Spleen (tissue), 11 donors: Measurements from ENCODE around the gene EYS. TPM values are rescaled to one million over a fixed set of nuclear protein-coding genes. Genes with fewer than 3 reads are reported as not detected.
"Not testable (repeated sequence)": the region's sequence is repeated elsewhere in the genome, so short reads cannot be mapped to it uniquely, and the experiment has no call there.

ENCODE experiments used
- DNase-seq: peaks from one replicate; pipeline ENCODE4 v3.0.0-alpha.2; 2020
- H3K27ac ChIP-seq, 8 donors: fragments of 200-600 bp; sonication (generic) in 7 of 8; 1 replicate in 4 of 8; 2 replicates in 4 of 8; pipeline versions ENCODE4 v1.5.0 to v1.8.0; 2016 to 2021; ENCODE audit warnings: inconsistent platforms in 4 of 8, mild to moderate bottlenecking in 4 of 8, moderate library complexity in 1 of 8
- H3K27me3 ChIP-seq, 7 donors: fragments of 200-600 bp; sonication (generic) in 6 of 7; replicated peaks in 1 of 7; 1 replicate in 4 of 7; 2 replicates in 3 of 7; pipeline versions ENCODE4 v1.5.0 to v1.8.0; 2016 to 2021; ENCODE audit warnings: inconsistent platforms in 3 of 7, mild to moderate bottlenecking in 1 of 7
- H3K36me3 ChIP-seq, 6 donors: fragments of 200-600 bp; sonication (generic) in 5 of 6; 1 replicate in 4 of 6; 2 replicates in 2 of 6; pipeline versions ENCODE4 v1.5.0 to v1.8.0; 2016 to 2021; ENCODE audit warnings: inconsistent platforms in 2 of 6
- H3K4me1 ChIP-seq, 6 donors: fragments of 200-600 bp; sonication (generic) in 5 of 6; 1 replicate in 3 of 6; 2 replicates in 3 of 6; pipeline versions ENCODE4 v1.5.0 to v1.8.0; 2016 to 2021; ENCODE audit warnings: inconsistent platforms in 3 of 6
- H3K4me3 ChIP-seq, 8 donors: fragments of 200-600 bp; sonication (generic) in 7 of 8; 1 replicate in 4 of 8; 2 replicates in 4 of 8; pipeline versions ENCODE4 v1.5.0 to v1.8.0; 2016 to 2021; ENCODE audit warnings: inconsistent platforms in 4 of 8, mild to moderate bottlenecking in 4 of 8, moderate library complexity in 2 of 8
- H3K9me3 ChIP-seq, 8 donors: fragments of 200-600 bp; sonication (generic) in 7 of 8; 1 replicate in 4 of 8; 2 replicates in 4 of 8; pipeline versions ENCODE4 v1.5.0 to v1.8.0; 2016 to 2021; ENCODE audit warnings: inconsistent platforms in 4 of 8
- CTCF ChIP-seq, 11 experiments: fragments of 200-600 bp in 7 of 11; fragments of 450-650 bp in 4 of 11; sonication (generic) in 4 of 11; IDR thresholded peaks in 8 of 11; conservative IDR thresholded peaks in 3 of 11; 1 replicate in 7 of 11; 2 replicates in 4 of 11; pipeline versions ENCODE4 v1.4.0 to v1.8.0; 2016 to 2021; ENCODE audit warnings: antibody characterized with exemption in 11 of 11, inconsistent platforms in 4 of 11, mild to moderate bottlenecking in 1 of 11
- POLR2A ChIP-seq, 3 donors: fragments of 450-650 bp; IDR thresholded peaks; one replicate each; pipeline ENCODE4 v1.5.1; 2017; ENCODE audit warnings: antibody characterized with exemption in 3 of 3, mild to moderate bottlenecking in 1 of 3
- POLR2AphosphoS5 ChIP-seq, 3 donors: sonication (generic); formaldehyde crosslinking; IDR thresholded peaks; one replicate each; pipeline ENCODE4 v1.5.1; 2017; ENCODE audit warnings: antibody characterized with exemption in 3 of 3
- WGBS, 5 donors: extraction: QIAGEN DNeasy Blood & Tissue Kit in 3 of 5; methylation state at CpG; one replicate each; pipeline versions ENCODE4 v1.1.5 to v1.1.7; 2013 to 2018; 5-methylcytosine and 5-hydroxymethylcytosine counted together
- intact Hi-C: fragments of 100-400 bp; cut with DNase I; formaldehyde crosslinking; loops from one replicate; pipeline ENCODE4 v1.15.0; 2023; ENCODE audit warnings: low total_unique reads
- polyA plus RNA-seq, 3 donors: library from polyadenylated mRNA; stranded (reverse); fragments of 200-250 nt; gene quantifications; one replicate each; pipeline ENCODE4 v1.2.1, GENCODE V29; 2013
- total RNA-seq, 7 donors: library from RNA; depleted of rRNA in 3 of 7; stranded (reverse); fragments of >200 nt in 3 of 7; fragmentation: NEBNext Ultra II Directional in 4 of 7; extraction: Animal tissue kit (Norgen Biotek cat#: 25700) in 4 of 7; gene quantifications; one replicate each; pipeline versions ENCODE4 v1.1.0 to v1.2.1, GENCODE V29; 2016 to 2021
- donor health status: healthy with polysubstance abuse.
- donor health status: DM: no; HTN: no; CAD: no; lungs with moderate emphysema.
- donor health status: DM: no; HTN: no; CAD: no.
- donor health status: Bipolar disorder and iron deficiency.
- donor health status: healthy.
- donor health status: DM: no; HTN: no; CAD: no.
- donor health status: DM: yes; HTN: yes; CAD: no.

EYS gene
- total and polyA plus RNA-seq, 10 donors = under 0.01 to 0.72 (median 0.28) TPM; not detected in 5

GRCh38 chr6:64482631-64483030 lies 1224.4 kb downstream of the EYS start:
- DNase-seq = no peak
- Histone ChIP-seq H3K27me3 (no peaks in the 10 kb centered on the region), H3K4me1 (no peaks in the 10 kb centered on the region), H3K27ac (peak overlapping the region in 2 of 8 donors; percentile 43 to 52), H3K9me3 (no peaks in the 10 kb centered on the region), H3K36me3 (no peaks in the 10 kb centered on the region), H3K4me3 (peak overlapping the region in 1 of 8 donors; percentile 5)
- intact Hi-C loops = no loop called here
- TF ChIP-seq POLR2AphosphoS5 (IDR thresholded peaks at IDR 0.05) (no peak), CTCF (IDR thresholded peaks at IDR 0.05 in 8 of 11, conservative IDR thresholded peaks at IDR 0.05 in 3 of 11) (no peak), POLR2A (IDR thresholded peaks at IDR 0.05) (no peak)
- WGBS, 5 donors = 37 to 54% (median 49%) methylated on average over 2 of the region's 2 CpGs

- WGBS, 5 donors = 80 to 90% (median 86%) methylated on average over 1 of the region's 1 CpG
- no peak for DNase-seq
- Histone ChIP-seq H3K9me3 (no peaks in the 10 kb centered on the region), H3K36me3 (no peaks in the 10 kb centered on the region), H3K27me3 (no peaks in the 10 kb centered on the region), H3K4me3 (no peak overlapping the region), H3K4me1 (no peaks in the 10 kb centered on the region), H3K27ac (no peak overlapping the region)
- intact Hi-C loops = no loop called here
- no peak for TF ChIP-seq POLR2AphosphoS5 (IDR thresholded peaks at IDR 0.05)
- no peak for TF ChIP-seq POLR2A (IDR thresholded peaks at IDR 0.05)
- TF ChIP-seq CTCF (IDR thresholded peaks at IDR 0.05 in 8 of 11, conservative IDR thresholded peaks at IDR 0.05 in 3 of 11) = no peak
Measured at GRCh38 chr6:64479134-64479533, 1227.9 kb downstream of the EYS start.

DNA sequence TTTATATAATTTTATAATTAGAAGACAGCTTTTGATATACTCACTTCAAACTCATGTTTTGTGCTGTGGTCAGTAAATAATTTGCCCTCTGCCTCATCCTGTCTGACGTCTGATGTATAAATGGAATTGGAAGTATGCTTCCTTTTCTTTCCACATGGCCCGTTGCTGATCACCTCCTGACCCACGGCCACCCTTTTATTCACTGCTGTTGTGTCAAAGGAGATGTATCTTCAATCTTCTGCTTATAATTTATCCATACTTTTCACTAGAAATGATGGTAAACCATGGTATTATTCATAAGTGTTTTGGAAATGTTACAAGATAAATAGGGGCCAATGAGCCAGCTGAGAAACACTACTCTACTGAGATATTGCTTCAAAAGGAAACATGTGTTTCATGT lies 1229.6 kb downstream of the EYS start:
- Histone ChIP-seq H3K4me3 (no peak overlapping the region), H3K4me1 (no peaks in the 10 kb centered on the region), H3K27me3 (no peaks in the 10 kb centered on the region), H3K27ac (no peak overlapping the region), H3K36me3 (no peaks in the 10 kb centered on the region), H3K9me3 (no peaks in the 10 kb centered on the region)
- intact Hi-C loops = no loop called here
- 44 to 68% (median 58%) methylated on average over 3 of the region's 3 CpGs for WGBS, 5 donors
- TF ChIP-seq CTCF (IDR thresholded peaks at IDR 0.05 in 8 of 11, conservative IDR thresholded peaks at IDR 0.05 in 3 of 11) = no peak
- TF ChIP-seq POLR2AphosphoS5 (IDR thresholded peaks at IDR 0.05) = no peak
- TF ChIP-seq POLR2A (IDR thresholded peaks at IDR 0.05) = no peak
- no peak for DNase-seq

GRCh38 chr6:64476935-64477334 lies 1230.1 kb downstream of the EYS start:
- 29 to 88% (median 71%) methylated on average over 2 of the region's 2 CpGs for WGBS, 5 donors
- Histone ChIP-seq H3K27me3 (no peaks in the 10 kb centered on the region), H3K4me1 (no peaks in the 10 kb centered on the region), H3K4me3 (no peak overlapping the region), H3K27ac (no peak overlapping the region), H3K36me3 (no peaks in the 10 kb centered on the region), H3K9me3 (no peaks in the 10 kb centered on the region)
- intact Hi-C loops = no loop called here
- no peak for TF ChIP-seq POLR2AphosphoS5 (IDR thresholded peaks at IDR 0.05)
- no peak for TF ChIP-seq CTCF (IDR thresholded peaks at IDR 0.05 in 8 of 11, conservative IDR thresholded peaks at IDR 0.05 in 3 of 11)
- no peak for TF ChIP-seq POLR2A (IDR thresholded peaks at IDR 0.05)
- no peak for DNase-seq

- WGBS, 5 donors = 83 to 93% (median 88%) methylated on average over 12 of the region's 12 CpGs
- DNase-seq = peak; percentile 47
Measured at GRCh38 chr6:64469405-64469804, 1237.6 kb downstream of the EYS start.

More at GRCh38 chr6:64469405-64469804, 1237.6 kb downstream of the EYS start:
- H3K36me3 ChIP-seq, H3K27ac ChIP-seq, H3K4me3 ChIP-seq, H3K27me3 ChIP-seq, H3K4me1 ChIP-seq, intact Hi-C loops: not testable (repeated sequence)
- peaks cover 0 to 43% (median 34%) of the 10 kb centered on the region in 8 donors for H3K9me3 ChIP-seq
